Cardiac muscle cell (in vitro differentiated cells and primary cell): ENCODE measurements around the gene KRT5. TPM values are rescaled to one million over a fixed set of nuclear protein-coding genes. Genes with fewer than 3 reads are reported as not detected.

Experiments
- DNase-seq, 2 donors: peaks; one replicate each; pipeline versions ENCODE4 v3.0.0 to v3.0.0-alpha.2; 2010 to 2017; ENCODE audit warnings: low read depth in 1 of 2, low spot score in 1 of 2
- H3K27ac ChIP-seq: fragments of 200-600 bp; sonication (generic); 2 replicates; pipeline ENCODE4 v1.5.1; 2016
- H3K27me3 ChIP-seq: fragments of 200-600 bp; sonication (generic); 2 replicates; pipeline ENCODE4 v1.6.0; 2016; ENCODE audit warnings: control low read depth
- H3K36me3 ChIP-seq: fragments of 200-600 bp; sonication (generic); 2 replicates; pipeline ENCODE4 v1.5.1; 2016; ENCODE audit warnings: control low read depth
- H3K4me1 ChIP-seq: fragments of 200-600 bp; sonication (generic); 2 replicates; pipeline ENCODE4 v1.8.1; 2017; ENCODE audit warnings: low read depth, mild to moderate bottlenecking, mixed run types
- H3K4me3 ChIP-seq: fragments of 200-600 bp; sonication (generic); 2 replicates; pipeline ENCODE4 v1.5.1; 2016; ENCODE audit warnings: mild to moderate bottlenecking
- H3K9me3 ChIP-seq: fragments of 200-600 bp; sonication (generic); 2 replicates; pipeline ENCODE4 v1.5.1; 2017; ENCODE audit warnings: low read depth, mild to moderate bottlenecking, control low read depth
- CTCF ChIP-seq: IDR thresholded peaks from 2 replicates; pipeline ENCODE4 v1.5.1; 2012; ENCODE audit warnings: low read depth, mild to moderate bottlenecking, low read length
- polyA plus RNA-seq: library from polyadenylated mRNA; unstranded; fragments of >200 nt; fragmentation: Nextera tagmentation; extraction: Ambion mirVana; gene quantifications from 2 replicates; pipeline ENCODE4 v1.2.1, GENCODE V29; 2016
- total RNA-seq: library from RNA; depleted of rRNA; stranded (reverse); fragments of >200 nt; gene quantifications from 2 replicates; pipeline ENCODE4 v1.2.3, GENCODE V29; 2016

Gene KRT5
- total and polyA plus RNA-seq, 2 experiments from 2014 or later = 0.23 TPM; not detected in 1

- no peaks in the 10 kb centered on the region for H3K9me3 ChIP-seq
- no peaks in the 10 kb centered on the region for H3K4me1 ChIP-seq
- H3K4me3 ChIP-seq = no peak overlapping the region
- no peaks in the 10 kb centered on the region for H3K27me3 ChIP-seq
- no peak for TF ChIP-seq CTCF
- no peak overlapping the region for H3K27ac ChIP-seq
- DNase-seq = no peak
- no peaks in the 10 kb centered on the region for H3K36me3 ChIP-seq
These were observed 8.5 kb upstream of the KRT5 start for GRCh38 chr12:52528641-52529143.

- H3K27ac ChIP-seq = no peak overlapping the region
- H3K9me3 ChIP-seq = no peaks in the 10 kb centered on the region
- DNase-seq = no peak
- no peak for TF ChIP-seq CTCF
- no peaks in the 10 kb centered on the region for H3K4me1 ChIP-seq
- no peaks in the 10 kb centered on the region for H3K27me3 ChIP-seq
- H3K36me3 ChIP-seq = no peaks in the 10 kb centered on the region
- H3K4me3 ChIP-seq = no peak overlapping the region
These were observed 7.1 kb upstream of the KRT5 start for GRCh38 chr12:52527121-52527800.

- no peak for DNase-seq
- H3K36me3 ChIP-seq = no peaks in the 10 kb centered on the region
- no peak overlapping the region for H3K4me3 ChIP-seq
- H3K27ac ChIP-seq = no peak overlapping the region
- H3K27me3 ChIP-seq = no peaks in the 10 kb centered on the region
- no peaks in the 10 kb centered on the region for H3K4me1 ChIP-seq
- no peak for TF ChIP-seq CTCF
- no peaks in the 10 kb centered on the region for H3K9me3 ChIP-seq
These were observed 6.3 kb upstream of the KRT5 start for GRCh38 chr12:52526511-52526951.

- H3K9me3 ChIP-seq = no peaks in the 10 kb centered on the region
- H3K27ac ChIP-seq = no peak overlapping the region
- no peaks in the 10 kb centered on the region for H3K36me3 ChIP-seq
- no peak for TF ChIP-seq CTCF
- no peak for DNase-seq
- H3K4me1 ChIP-seq = no peaks in the 10 kb centered on the region
- H3K4me3 ChIP-seq = no peak overlapping the region
- no peaks in the 10 kb centered on the region for H3K27me3 ChIP-seq
These were observed 5.7 kb upstream of the KRT5 start for GRCh38 chr12:52525661-52526499.

- no peak overlapping the region for H3K27ac ChIP-seq
- no peak for DNase-seq
These were observed 4.9 kb upstream of the KRT5 start for GRCh38 chr12:52524898-52525591.

More at GRCh38 chr12:52524898-52525591, 4.9 kb upstream of the KRT5 start:
- H3K9me3 ChIP-seq = no peaks in the 10 kb centered on the region
- H3K27me3 ChIP-seq = no peaks in the 10 kb centered on the region
- no peak for TF ChIP-seq CTCF
- no peaks in the 10 kb centered on the region for H3K4me1 ChIP-seq
- H3K4me3 ChIP-seq = no peak overlapping the region
- no peaks in the 10 kb centered on the region for H3K36me3 ChIP-seq
